ENCODE measurements around the gene ZNF718. TPM values are rescaled to one million over a fixed set of nuclear protein-coding genes. Genes with fewer than 3 reads are reported as not detected.

The ZNF718 gene
- total and polyA plus RNA-seq, 2 of the 13 experiments (the other 11 are each of a cell fraction or from before 2014, with no cell fraction given), result not detected

- in situ Hi-C loops (cut with HindIII; ENCODE audit: extremely low pct_ligation_motif_present, low pct_unique_long_range_greater_than_20kb), result no loop called here
- DNase-seq (ENCODE audit: low spot score), result no peak
- no peak for ATAC-seq
- TF ChIP-seq ZFP1 (CRISPR knock-in tag; IDR thresholded peaks at IDR 0.05), result no peak
- no peak for TF ChIP-seq FOXM1 (CRISPR knock-in tag; IDR thresholded peaks at IDR 0.05)
- no peak for TF ChIP-seq ZBTB10 (CRISPR knock-in tag; IDR thresholded peaks at IDR 0.05; ENCODE audit: borderline replicate concordance)
- TF ChIP-seq SNAI1 (CRISPR knock-in tag; IDR thresholded peaks at IDR 0.05; ENCODE audit: borderline replicate concordance), result no peak
- TF ChIP-seq TFDP1 (CRISPR knock-in tag; IDR thresholded peaks at IDR 0.05; ENCODE audit: borderline replicate concordance), result no peak
- no peak for TF ChIP-seq IKZF4 (CRISPR knock-in tag; IDR thresholded peaks at IDR 0.05; ENCODE audit: borderline replicate concordance, low read depth, not compliant biosample characterization)
- no peak for TF ChIP-seq ZNF260 (CRISPR knock-in tag; IDR thresholded peaks at IDR 0.05; ENCODE audit: borderline replicate concordance, low read depth)
- no peak for TF ChIP-seq GABPA (IDR thresholded peaks at IDR 0.05; ENCODE audit: low read depth, low read length)
- no peak for TF ChIP-seq GABPA (CRISPR knock-in tag; IDR thresholded peaks at IDR 0.05; ENCODE audit: low read depth)
- no peak for TF ChIP-seq HINFP (CRISPR knock-in tag; IDR thresholded peaks at IDR 0.05; ENCODE audit: low read depth)
- TF ChIP-seq ZSCAN5A (CRISPR knock-in tag; IDR thresholded peaks at IDR 0.05; ENCODE audit: borderline replicate concordance), result no peak
- no peak for TF ChIP-seq KDM5A (IDR thresholded peaks at IDR 0.05; ENCODE audit: borderline replicate concordance, low read length)
- no peak for TF ChIP-seq ONECUT2 (CRISPR knock-in tag; IDR thresholded peaks at IDR 0.05)
- no peak for TF ChIP-seq HDAC2 (CRISPR knock-in tag; IDR thresholded peaks at IDR 0.05)
- TF ChIP-seq HDAC6 (IDR thresholded peaks at IDR 0.05; ENCODE audit: low read depth, low read length), result no peak
- TF ChIP-seq TIGD3 (CRISPR knock-in tag; IDR thresholded peaks at IDR 0.05; ENCODE audit: borderline replicate concordance), result no peak
- Histone ChIP-seq H3K4me1 (ENCODE audit: insufficient read depth, low read length) (no peaks in the 10 kb centered on the region), H3K27ac (ENCODE audit: extremely low read length, insufficient read depth, low read length) (no peak overlapping the region), H3K36me3 (replicated peaks in 1 of 2; ENCODE audit: control insufficient read depth in 1 of 2, insufficient read depth in 2 of 2, low read length in 2 of 2) (no peaks in the 10 kb centered on the region), H3K4me2 (ENCODE audit: low read depth, low read length) (no peak overlapping the region), H3K9me3 (ENCODE audit: low read length) (peaks cover 89% of the 10 kb centered on the region), H4K20me1 (ENCODE audit: insufficient read depth, low read length) (no peaks in the 10 kb centered on the region), H2AFZ (ENCODE audit: low read length) (no peak overlapping the region), H3K9ac (ENCODE audit: insufficient read depth, low read depth, low read length) (no peak overlapping the region), H3K79me2 (ENCODE audit: insufficient read depth, low read length) (no peaks in the 10 kb centered on the region), H3K27me3 (ENCODE audit: control insufficient read depth in 1 of 2, insufficient read depth in 2 of 2, low read length in 2 of 2) (no peaks in the 10 kb centered on the region), H3K4me3 (replicated peaks in 1 of 3; ENCODE audit: insufficient read depth in 1 of 3, low read depth in 2 of 3, low read length in 3 of 3) (no peak overlapping the region)
- intact Hi-C loops (cut with micrococcal nuclease; ENCODE audit: unreplicated experiment), result no loop called here
- CTCF ChIA-PET (ENCODE audit: low intra/inter-chr PET ratio, low total read pairs), result no interaction called here
- no TSS peak for BruUV-seq (replicated peaks)
- WGBS (ENCODE audit: low lambda C conversion rate), result 15% methylated on average over 8 of the region's 8 CpGs
- FAIRE-seq, result no peak
- POLR2A ChIA-PET, result no interaction called here
Measured at GRCh38 chr4:211033-211511, 86.8 kb downstream of the ZNF718 start.
